HepG2 (cell line): ENCODE results near the gene ERCC5. TPM values are rescaled to one million over a fixed set of nuclear protein-coding genes. Genes with fewer than 3 reads are reported as not detected.

Source experiments
- ATAC-seq: fragments of 200-7000 bp; cut with Tn5 transposase; 3 replicates; pipeline ENCODE4 v1.9.1; 2020; ENCODE audit warnings: mild to moderate bottlenecking, moderate library complexity
- BruUV-seq: library from RNA; stranded (reverse); fragments of 400-500 nt; replicated peaks from 2 replicates; lab custom pipeline; 2021; lab: Mats Ljungman, UMichigan
- CTCF ChIA-PET: fragments of 300-600 bp; formaldehyde crosslinking; extraction: SDS; loops from one replicate; lab custom pipeline; 2021; ENCODE audit warnings: low total read pairs, inconsistent platforms, low intra/inter-chr PET ratio; lab: Yijun Ruan, JAX
- POLR2A ChIA-PET: fragments of 350-600 bp; sonication (Branson Sonifier 250); formaldehyde crosslinking; loops from one replicate; lab custom pipeline; 2020; ENCODE audit warnings: antibody characterized with exemption, inconsistent platforms; lab: Yijun Ruan, JAX
- DNase-seq: peaks from one replicate; pipeline ENCODE4 v3.0.0-alpha.2; 2015; ENCODE audit warnings: low spot score
- FAIRE-seq: peaks from 3 replicates; lab custom pipeline; 2011; peaks lifted over from hg19 to GRCh38; lab: Jason Lieb, UNC
- H2AFZ ChIP-seq: one replicate; pipeline ENCODE4 v1.6.1; 2011; ENCODE audit warnings: low read length, inconsistent platforms
- H3K27ac ChIP-seq: fragments of 300-600 bp; 3 replicates; pipeline ENCODE4 v1.8.0; 2011; ENCODE audit warnings: mixed run types, mild to moderate bottlenecking, mixed read lengths, low read length, inconsistent platforms; ENCODE audit not compliant: insufficient read depth; ENCODE audit errors: extremely low read length
- H3K27me3 ChIP-seq, 2 experiments: fragments of 200-600 bp in 1 of 2; 2 replicates in 1 of 2; 3 replicates in 1 of 2; pipeline versions ENCODE4 v1.6.0 to v1.8.0; 2011; ENCODE audit warnings: low read length in 2 of 2, mild to moderate bottlenecking in 2 of 2, moderate library complexity in 2 of 2, inconsistent platforms in 1 of 2; ENCODE audit not compliant: insufficient read depth in 2 of 2, control insufficient read depth in 1 of 2
- H3K36me3 ChIP-seq, 2 experiments: fragments of 200-600 bp in 1 of 2; replicated peaks in 1 of 2; 2 replicates in 1 of 2; 3 replicates in 1 of 2; pipeline versions ENCODE4 v1.5.1 to v1.8.0; 2011; ENCODE audit warnings: low read length in 2 of 2, inconsistent platforms in 1 of 2; ENCODE audit not compliant: insufficient read depth in 2 of 2, control insufficient read depth in 1 of 2
- H3K4me1 ChIP-seq: 2 replicates; pipeline ENCODE4 v1.5.1; 2012; ENCODE audit warnings: low read length, inconsistent platforms; ENCODE audit not compliant: insufficient read depth
- H3K4me2 ChIP-seq: 2 replicates; pipeline ENCODE4 v1.6.0; 2011; ENCODE audit warnings: low read depth, low read length, inconsistent platforms
- H3K4me3 ChIP-seq, 3 experiments: fragments of 200-600 bp in 1 of 3; sonication (generic), shearing (Covaris generic) in 1 of 3; replicated peaks in 1 of 3; 2 replicates each; pipeline ENCODE4 v1.5.1; 2011 to 2016; ENCODE audit warnings: low read length in 3 of 3, inconsistent platforms in 2 of 3, low read depth in 2 of 3, mild to moderate bottlenecking in 2 of 3, control low read depth in 1 of 3, mixed read lengths in 1 of 3; ENCODE audit not compliant: insufficient read depth in 1 of 3
- H3K79me2 ChIP-seq: one replicate; pipeline ENCODE4 v1.6.1; 2011; ENCODE audit warnings: low read length, inconsistent platforms; ENCODE audit not compliant: insufficient read depth
- H3K9ac ChIP-seq: 2 replicates; pipeline ENCODE4 v1.6.0; 2011; ENCODE audit warnings: mild to moderate bottlenecking, low read depth, low read length, inconsistent platforms; ENCODE audit not compliant: insufficient read depth
- H3K9me3 ChIP-seq: 2 replicates; pipeline ENCODE4 v1.5.1; 2012; ENCODE audit warnings: mild to moderate bottlenecking, low read length
- H4K20me1 ChIP-seq: 2 replicates; pipeline ENCODE4 v1.6.0; 2011; ENCODE audit warnings: inconsistent platforms, mild to moderate bottlenecking, low read length, moderate library complexity; ENCODE audit not compliant: insufficient read depth
- HDAC6 ChIP-seq: fragments of 200-600 bp; sonication (generic); IDR thresholded peaks from 2 replicates; pipeline ENCODE4 v1.7.0; 2017; ENCODE audit warnings: mild to moderate bottlenecking, antibody characterized with exemption, low read length, low read depth
- HNF4A ChIP-seq: sonication (generic); formaldehyde crosslinking; IDR thresholded peaks from 2 replicates; pipeline ENCODE4 v1.4.0; 2020; ENCODE audit warnings: missing genetic modification reagents
- KDM1A ChIP-seq: IDR thresholded peaks from 2 replicates; pipeline ENCODE4 v1.6.1; 2016; ENCODE audit warnings: missing compliant biosample characterization
- STAG1 ChIP-seq: sonication (generic); formaldehyde crosslinking; IDR thresholded peaks from 2 replicates; pipeline ENCODE4 v1.4.0; 2020; ENCODE audit warnings: missing genetic modification reagents
- ZMYM4 ChIP-seq: sonication (generic); formaldehyde crosslinking; IDR thresholded peaks from 2 replicates; pipeline ENCODE4 v1.8.1; 2023; ENCODE audit warnings: mild to moderate bottlenecking, missing genetic modification reagents
- WGBS: methylation state at CpG from one replicate; pipeline ENCODE4 v1.1.6; 2017; ENCODE audit warnings: low lambda C conversion rate; 5-methylcytosine and 5-hydroxymethylcytosine counted together
- in situ Hi-C: cut with HindIII; loops from 2 replicates; pipeline ENCODE4 v1.10.0; 2017; ENCODE audit warnings: low pct_unique_long_range_greater_than_20kb; ENCODE audit not compliant: extremely low pct_ligation_motif_present
- intact Hi-C: fragments of 100-400 bp; cut with micrococcal nuclease; formaldehyde crosslinking; loops from one replicate; pipeline ENCODE4 v1.10.0; 2022; ENCODE audit not compliant: unreplicated experiment
- polyA plus RNA-seq, 8 experiments: library from polyadenylated mRNA; depleted of rRNA in 3 of 8; stranded (reverse) in 7 of 8; unstranded in 1 of 8; fragments of >200 nt; fragmentation: Illumina TruSeq in 4 of 8; extraction: Trizol in 4 of 8; gene quantifications; 2 replicates each; pipeline versions ENCODE4 v1.2.1 to v1.2.3, GENCODE V29; 2011 to 2016; ENCODE audit warnings: low read depth in 4 of 8, missing spikeins in 1 of 8, mixed read lengths in 1 of 8; ENCODE audit not compliant: insufficient read depth in 1 of 8
- total RNA-seq, 5 experiments: library from RNA; depleted of rRNA; stranded (reverse); fragments of >200 nt; fragmentation: Illumina TruSeq; extraction: Trizol; gene quantifications; 2 replicates each; pipeline ENCODE4 v1.2.3, GENCODE V29; 2016; ENCODE audit warnings: low read depth in 1 of 5
- TF ChIP-seq, protein P1 (sequence below): sonication (generic); formaldehyde crosslinking; IDR thresholded peaks from 2 replicates; pipeline ENCODE4 v1.4.0; 2020; ENCODE audit warnings: mild to moderate bottlenecking, missing genetic modification reagents, borderline replicate concordance

Gene ERCC5
- total and polyA plus RNA-seq, 2 of the 13 experiments (the other 11 are each of a cell fraction or from before 2014, with no cell fraction given), result 12.9 to 35.5 TPM

DNA sequence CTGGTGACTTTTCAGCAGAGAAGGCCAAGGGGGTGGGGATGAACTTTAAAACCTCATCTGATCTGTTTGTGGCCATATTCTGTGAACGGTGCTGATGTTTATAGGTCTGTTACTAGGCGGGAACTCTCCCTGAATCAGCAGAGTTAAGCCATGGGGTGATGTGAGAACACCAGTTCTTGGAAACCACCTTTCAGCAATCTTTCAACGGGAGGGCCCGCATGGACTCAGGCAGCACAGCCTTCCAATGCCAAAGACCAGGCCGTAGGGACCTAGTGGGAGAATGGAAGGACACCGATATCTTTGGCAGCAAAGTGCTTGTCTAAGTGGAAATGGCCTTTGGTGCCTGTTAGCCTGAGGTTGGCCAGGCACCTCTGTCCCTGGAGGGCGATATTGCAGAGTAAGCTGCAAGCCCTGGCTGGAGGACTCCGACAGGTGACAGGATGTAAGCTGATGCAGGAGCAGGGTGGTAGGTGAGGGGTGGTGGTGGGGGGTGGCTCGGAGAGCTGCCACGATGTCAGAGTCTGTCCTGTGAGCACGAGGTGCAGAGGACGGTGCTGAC lies 57.0 kb downstream of the ERCC5 start:
- CTCF ChIA-PET, result no interaction called here
- peak; percentile 22 for DNase-seq
- in situ Hi-C loops (loop anchor here (25.0 kb wide), 1 partner anchor 234 kb away; no protein-coding TSS in a partner anchor), intact Hi-C loops (no loop called here)
- no peaks in the 10 kb centered on the region for H3K9me3 ChIP-seq
- no TSS peak for BruUV-seq
- no peaks in the 10 kb centered on the region for H3K36me3 ChIP-seq
- 58% methylated on average over 11 of the region's 12 CpGs for WGBS
- H3K4me1 ChIP-seq, result peaks cover 58% of the 10 kb centered on the region
- no peaks in the 10 kb centered on the region for H3K27me3 ChIP-seq
- POLR2A ChIA-PET, result no interaction called here
- TF ChIP-seq KDM1A (no peak), HNF4A (peak; percentile 20; the same call in 1 of the 2 replicates)
- TF ChIP-seq, all 625 proteins: peak for 1
- H3K9ac ChIP-seq, result no peak overlapping the region
- ATAC-seq (peak; percentile 64), FAIRE-seq (no peak)
- H2AFZ ChIP-seq, result no peak overlapping the region
- 0 out of 2 replicates have a peak overlapping the region, but pooled peaks have one; percentile 32 for H3K4me2 ChIP-seq
- no peaks in the 10 kb centered on the region for H4K20me1 ChIP-seq
- no peak overlapping the region for H3K4me3 ChIP-seq
- no peak overlapping the region for H3K27ac ChIP-seq
- H3K79me2 ChIP-seq, result no peaks in the 10 kb centered on the region

DNA sequence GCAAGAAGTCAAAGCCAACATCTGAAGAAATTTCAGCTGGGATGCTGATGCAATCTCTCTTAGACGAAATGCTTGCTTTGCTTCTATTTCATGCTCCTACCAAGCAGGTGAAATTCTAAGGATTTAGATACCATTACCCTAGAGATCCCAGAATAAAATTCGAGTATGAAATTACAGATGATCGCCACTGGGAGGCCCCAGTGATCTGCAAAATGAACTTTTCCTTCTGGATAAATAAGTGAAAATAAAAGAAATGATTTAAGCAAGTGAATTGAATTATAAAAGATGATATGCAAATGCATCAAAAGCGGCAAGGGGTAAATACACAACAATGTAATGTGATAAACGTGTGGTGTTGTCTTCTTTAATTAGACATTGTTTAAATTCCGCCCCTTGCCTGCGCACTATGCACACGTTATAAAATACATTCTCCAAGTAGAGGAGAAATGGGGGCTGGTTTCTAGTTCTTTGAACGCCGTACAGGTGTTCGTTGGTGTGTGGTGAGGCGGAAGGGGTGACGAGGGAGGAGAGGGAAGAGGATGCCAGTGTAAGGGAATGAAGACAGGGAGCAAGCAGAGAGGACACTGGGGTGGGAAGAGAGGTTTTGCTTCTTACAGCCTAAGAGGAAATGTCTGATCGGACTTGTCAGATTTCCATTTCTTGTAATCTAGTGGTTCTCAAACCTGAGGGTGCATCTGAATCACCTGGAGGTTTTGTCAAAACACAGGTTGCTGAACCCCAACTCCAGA lies 58.0 kb downstream of the ERCC5 start:
- Histone ChIP-seq H3K4me2 (no peak overlapping the region), H2AFZ (no peak overlapping the region), H3K9me3 (no peaks in the 10 kb centered on the region), H3K9ac (no peak overlapping the region)
- POLR2A ChIA-PET, result no interaction called here
- in situ Hi-C loops, result loop anchor here (25.0 kb wide), 1 partner anchor 233 kb away; no protein-coding TSS in a partner anchor
- no TSS peak for BruUV-seq
- DNase-seq, result no peak
- no peak for TF ChIP-seq HDAC6
- TF ChIP-seq, protein P1, sequence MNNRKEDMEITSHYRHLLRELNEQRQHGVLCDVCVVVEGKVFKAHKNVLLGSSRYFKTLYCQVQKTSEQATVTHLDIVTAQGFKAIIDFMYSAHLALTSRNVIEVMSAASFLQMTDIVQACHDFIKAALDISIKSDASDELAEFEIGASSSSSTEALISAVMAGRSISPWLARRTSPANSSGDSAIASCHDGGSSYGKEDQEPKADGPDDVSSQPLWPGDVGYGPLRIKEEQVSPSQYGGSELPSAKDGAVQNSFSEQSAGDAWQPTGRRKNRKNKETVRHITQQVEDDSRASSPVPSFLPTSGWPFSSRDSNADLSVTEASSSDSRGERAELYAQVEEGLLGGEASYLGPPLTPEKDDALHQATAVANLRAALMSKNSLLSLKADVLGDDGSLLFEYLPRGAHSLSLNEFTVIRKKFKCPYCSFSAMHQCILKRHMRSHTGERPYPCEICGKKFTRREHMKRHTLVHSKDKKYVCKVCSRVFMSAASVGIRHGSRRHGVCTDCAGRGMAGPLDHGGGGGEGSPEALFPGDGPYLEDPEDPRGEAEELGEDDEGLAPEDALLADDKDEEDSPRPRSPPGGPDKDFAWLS, result no peak
- TF ChIP-seq STAG1 (CRISPR knock-in tag), result peak; percentile 40
- TF ChIP-seq ZMYM4 (CRISPR knock-in tag), result no peak
- TF ChIP-seq, all 625 proteins: peak for 1
- FAIRE-seq, result no peak
- Histone ChIP-seq H3K79me2 (no peaks in the 10 kb centered on the region), H3K4me3 (no peak overlapping the region), H3K27ac (no peak overlapping the region), H3K36me3 (no peaks in the 10 kb centered on the region), H3K27me3 (no peaks in the 10 kb centered on the region), H3K4me1 (peaks cover 55% of the 10 kb centered on the region), H4K20me1 (no peaks in the 10 kb centered on the region)
- intact Hi-C loops, result no loop called here
- CTCF ChIA-PET, result no interaction called here
- ATAC-seq, result peak; percentile 46
- WGBS, result 37% methylated on average over 14 of the region's 14 CpGs
